GM12891 (cell line): ENCODE measurements around the gene IGF2BP1.

Experiments
- POLR2A ChIP-seq: IDR thresholded peaks from 2 replicates; pipeline ENCODE4 v1.6.1; 2011; ENCODE audit warnings: low read depth, low read length, control low read depth
- POLR2AphosphoS5 ChIP-seq: IDR thresholded peaks from 2 replicates; pipeline ENCODE4 v1.6.1; 2011; ENCODE audit warnings: low read depth, low read length, control low read depth
- SPI1 ChIP-seq: IDR thresholded peaks from 2 replicates; pipeline ENCODE4 v1.6.1; 2011; ENCODE audit warnings: low read depth, low read length, control low read depth
- TAF1 ChIP-seq: IDR thresholded peaks from 2 replicates; pipeline ENCODE4 v1.6.1; 2011; ENCODE audit warnings: low read depth, low read length, control low read depth

- TF ChIP-seq POLR2AphosphoS5 (no peak), POLR2A (no peak), SPI1 (no peak), TAF1 (no peak)
Measured at GRCh38 chr17:48981927-48982539, 15.2 kb upstream of the IGF2BP1 start.
